H1 (cell line): ENCODE measurements around the gene EPHA4. TPM values are rescaled to one million over a fixed set of nuclear protein-coding genes. Genes with fewer than 3 reads are reported as not detected.

Experiments
- CTCF ChIA-PET: fragments of 300-600 bp; sonication (Branson Sonifier 250); formaldehyde crosslinking; loops from one replicate; lab custom pipeline; 2021; ENCODE audit not compliant: partially characterized antibody; lab: Charles Lee
- POLR2A ChIA-PET: fragments of 300-600 bp; sonication (Branson Sonifier 250); formaldehyde crosslinking; loops from one replicate; lab custom pipeline; 2021; ENCODE audit warnings: inconsistent platforms; ENCODE audit not compliant: partially characterized antibody; lab: Charles Lee
- DNase-seq, 2 experiments: peaks; one replicate each; pipeline versions ENCODE4 v3.0.0 to v3.0.0-alpha.2; 2010 to 2022; ENCODE audit warnings: low spot score in 2 of 2, low read depth in 1 of 2, mixed read lengths in 1 of 2
- FAIRE-seq: peaks from 2 replicates; lab custom pipeline; 2011; peaks lifted over from hg19 to GRCh38; lab: Jason Lieb, UNC
- H2AFZ ChIP-seq: 2 replicates; pipeline ENCODE4 v1.8.1; 2012; ENCODE audit warnings: low read length, inconsistent platforms
- H2AK5ac ChIP-seq: 2 replicates; pipeline ENCODE4 v1.6.1; 2013; ENCODE audit warnings: low read depth, low read length
- H2BK120ac ChIP-seq: replicated peaks from 2 replicates; pipeline ENCODE3; 2013; ENCODE audit warnings: low read depth, low read length, inconsistent platforms
- H2BK12ac ChIP-seq: 2 replicates; pipeline ENCODE4 v1.6.1; 2013; ENCODE audit warnings: low read depth, low read length
- H2BK15ac ChIP-seq: 2 replicates; pipeline ENCODE4 v1.6.1; 2013; ENCODE audit warnings: low read length
- H2BK20ac ChIP-seq: 2 replicates; pipeline ENCODE4 v1.6.1; 2013; ENCODE audit warnings: low read length
- H2BK5ac ChIP-seq: 2 replicates; pipeline ENCODE4 v1.6.1; 2013; ENCODE audit warnings: low read depth, low read length
- H3K14ac ChIP-seq: 2 replicates; pipeline ENCODE4 v1.6.1; 2013; ENCODE audit warnings: inconsistent platforms; ENCODE audit not compliant: insufficient read length
- H3K18ac ChIP-seq: 2 replicates; pipeline ENCODE4 v1.6.1; 2013; ENCODE audit warnings: low read length; ENCODE audit errors: extremely low read depth
- H3K23ac ChIP-seq: 2 replicates; pipeline ENCODE4 v1.6.1; 2013; ENCODE audit warnings: inconsistent platforms; ENCODE audit not compliant: insufficient read length
- H3K23me2 ChIP-seq: 2 replicates; pipeline ENCODE4 v1.6.1; 2013; ENCODE audit warnings: low read depth, low read length
- H3K27ac ChIP-seq: 2 replicates; pipeline ENCODE4 v1.6.1; 2011; ENCODE audit warnings: low read depth, low read length, inconsistent platforms
- H3K27me3 ChIP-seq, 4 experiments: replicated peaks in 1 of 4; 1 replicate in 1 of 4; 2 replicates in 3 of 4; pipeline versions ENCODE4 v1.6.1 to v1.8.1; 2011 to 2013; ENCODE audit warnings: low read length in 3 of 4, mild to moderate bottlenecking in 3 of 4, inconsistent platforms in 2 of 4, mixed read lengths in 2 of 4, moderate library complexity in 1 of 4; ENCODE audit not compliant: control insufficient read depth in 3 of 4, insufficient read depth in 3 of 4; ENCODE audit errors: extremely low read depth in 1 of 4
- H3K36me3 ChIP-seq, 4 experiments: 2 replicates each; pipeline versions ENCODE4 v1.6.1 to v1.8.1; 2011 to 2013; ENCODE audit warnings: mild to moderate bottlenecking in 4 of 4, low read length in 3 of 4, moderate library complexity in 2 of 4, control low read depth in 1 of 4, inconsistent platforms in 1 of 4; ENCODE audit not compliant: insufficient read depth in 4 of 4, control insufficient read depth in 2 of 4
- H3K4ac ChIP-seq: replicated peaks from 2 replicates; pipeline ENCODE3; 2013; ENCODE audit warnings: low read length, low read depth, mixed read lengths, inconsistent platforms; ENCODE audit not compliant: insufficient read length
- H3K4me1 ChIP-seq, 4 experiments: replicated peaks in 1 of 4; 1 replicate in 1 of 4; 2 replicates in 3 of 4; pipeline versions ENCODE4 v1.6.1 to v1.8.1; 2011 to 2013; ENCODE audit warnings: low read length in 3 of 4, inconsistent platforms in 2 of 4, mixed read lengths in 1 of 4; ENCODE audit not compliant: insufficient read depth in 4 of 4, control insufficient read depth in 3 of 4
- H3K4me2 ChIP-seq, 2 experiments: 2 replicates each; pipeline versions ENCODE4 v1.6.1 to v1.8.1; 2011 to 2013; ENCODE audit warnings: low read depth in 2 of 2, low read length in 2 of 2, control low read depth in 1 of 2, inconsistent platforms in 1 of 2, mild to moderate bottlenecking in 1 of 2; ENCODE audit not compliant: insufficient read depth in 1 of 2
- H3K4me3 ChIP-seq, 4 experiments: fragments of 200-600, 300-600 bp in 1 of 4; sonication (generic), shearing (Covaris generic), sonication (Bioruptor Twin) in 1 of 4; 2 replicates each; pipeline versions ENCODE4 v1.5.1 to v1.8.1; 2011 to 2016; ENCODE audit warnings: low read length in 4 of 4, low read depth in 3 of 4, control low read depth in 2 of 4, inconsistent platforms in 2 of 4, mild to moderate bottlenecking in 2 of 4, mixed read lengths in 1 of 4, moderate library complexity in 1 of 4; ENCODE audit not compliant: insufficient read depth in 2 of 4; ENCODE audit errors: extremely low read depth in 1 of 4
- H3K56ac ChIP-seq: replicated peaks from 2 replicates; pipeline ENCODE3; 2013; ENCODE audit warnings: low read depth, mild to moderate bottlenecking, mixed read lengths, low read length, inconsistent platforms; ENCODE audit not compliant: insufficient read length
- H3K79me1 ChIP-seq: 2 replicates; pipeline ENCODE4 v1.6.1; 2013; ENCODE audit warnings: low read depth, low read length, control low read depth
- H3K79me2 ChIP-seq, 2 experiments: 2 replicates each; pipeline versions ENCODE4 v1.6.1 to v1.8.1; 2012 to 2013; ENCODE audit warnings: low read length in 2 of 2, mild to moderate bottlenecking in 2 of 2, inconsistent platforms in 1 of 2; ENCODE audit not compliant: insufficient read depth in 2 of 2, control insufficient read depth in 1 of 2
- H3K9ac ChIP-seq, 4 experiments: replicated peaks in 1 of 4; 1 replicate in 1 of 4; 2 replicates in 3 of 4; pipeline versions ENCODE4 v1.6.1 to v1.8.1; 2011 to 2013; ENCODE audit warnings: low read depth in 3 of 4, low read length in 3 of 4, control low read depth in 2 of 4, mild to moderate bottlenecking in 2 of 4, moderate library complexity in 2 of 4, inconsistent platforms in 1 of 4; ENCODE audit errors: extremely low read depth in 1 of 4
- H3K9me3 ChIP-seq, 2 experiments: 2 replicates each; pipeline versions ENCODE4 v1.6.1 to v1.8.1; 2012 to 2013; ENCODE audit warnings: mild to moderate bottlenecking in 2 of 2, moderate library complexity in 2 of 2, control low read depth in 1 of 2, inconsistent platforms in 1 of 2, low read depth in 1 of 2, low read length in 1 of 2, mixed read lengths in 1 of 2; ENCODE audit not compliant: insufficient read depth in 2 of 2
- H4K20me1 ChIP-seq, 2 experiments: replicated peaks in 1 of 2; 2 replicates each; pipeline versions ENCODE3 to v1.8.1; 2011 to 2013; ENCODE audit warnings: inconsistent platforms in 2 of 2, low read length in 2 of 2, mild to moderate bottlenecking in 1 of 2; ENCODE audit not compliant: insufficient read depth in 2 of 2, control insufficient read depth in 1 of 2
- H4K5ac ChIP-seq: 2 replicates; pipeline ENCODE4 v1.6.1; 2013; ENCODE audit warnings: low read length, low read depth, mixed read lengths, inconsistent platforms; ENCODE audit not compliant: insufficient read length
- H4K8ac ChIP-seq: 2 replicates; pipeline ENCODE4 v1.8.0; 2013; ENCODE audit warnings: mild to moderate bottlenecking, moderate library complexity, low read length, inconsistent platforms; ENCODE audit not compliant: insufficient read depth; ENCODE audit errors: extremely low read depth
- H4K91ac ChIP-seq: replicated peaks from 2 replicates; pipeline ENCODE3; 2013; ENCODE audit warnings: low read length, mixed read lengths, inconsistent platforms; ENCODE audit not compliant: insufficient read length
- ASH2L ChIP-seq: fragments of 200-600, 300-600 bp; sonication (generic); IDR thresholded peaks from one replicate; pipeline ENCODE4 v1.7.1; 2017; ENCODE audit warnings: low read length
- CTBP2 ChIP-seq: IDR thresholded peaks from 2 replicates; pipeline ENCODE4 v1.7.0; 2011; ENCODE audit warnings: borderline replicate concordance, mild to moderate bottlenecking, moderate library complexity, mixed read lengths, low read length; ENCODE audit not compliant: insufficient read depth, insufficient read length
- NRF1 ChIP-seq: IDR thresholded peaks from 2 replicates; pipeline ENCODE4 v1.6.1; 2011; ENCODE audit warnings: mild to moderate bottlenecking, low read depth, low read length, improper control_type of control experiment
- SAP30 ChIP-seq: fragments of 300-600 bp; sonication (generic); IDR thresholded peaks from 2 replicates; pipeline ENCODE4 v1.7.1; 2012; ENCODE audit warnings: low read length, moderate library complexity, mild to moderate bottlenecking, inconsistent platforms; ENCODE audit not compliant: insufficient read depth, insufficient replicate concordance
- WGBS, 2 experiments: shearing (Covaris generic) in 1 of 2; methylation state at CpG; one replicate each; pipeline versions ENCODE4 v1.1.6 to v1.1.7; 2013 to 2015; ENCODE audit warnings: low lambda C conversion rate in 2 of 2, mixed read lengths in 2 of 2, inconsistent platforms in 1 of 2, low coverage in 1 of 2, missing lambda C conversion rate in 1 of 2; ENCODE audit not compliant: insufficient replicate concordance in 2 of 2, insufficient coverage in 1 of 2, insufficient read length in 1 of 2; ENCODE audit errors: extremely low coverage in 1 of 2, missing lambda C conversion rate in 1 of 2; 5-methylcytosine and 5-hydroxymethylcytosine counted together
- polyA plus RNA-seq, 7 experiments: library from polyadenylated mRNA; depleted of rRNA in 3 of 7; stranded (reverse) in 5 of 7; unstranded in 2 of 7; fragments of >200 nt in 5 of 7; fragments of 200-250 nt in 2 of 7; gene quantifications; 1 replicate in 5 of 7; 2 replicates in 1 of 7; 4 replicates in 1 of 7; pipeline versions ENCODE4 v1.2.1 to v1.2.3, GENCODE V29; 2011 to 2013; ENCODE audit warnings: missing spikeins in 2 of 7, mixed read lengths in 2 of 7
- total RNA-seq: library from RNA; stranded (reverse); fragmentation: NEBNext Ultra II Directional; extraction: Animal tissue kit (Norgen Biotek cat#: 25700); gene quantifications from 2 replicates; pipeline ENCODE4 v1.2.1, GENCODE V29; 2021

EPHA4 gene
- total and polyA plus RNA-seq, 2 of the 8 experiments (the other 6 are each of a cell fraction or from before 2014, with no cell fraction given) = 4.3 to 5.7 TPM

DNA sequence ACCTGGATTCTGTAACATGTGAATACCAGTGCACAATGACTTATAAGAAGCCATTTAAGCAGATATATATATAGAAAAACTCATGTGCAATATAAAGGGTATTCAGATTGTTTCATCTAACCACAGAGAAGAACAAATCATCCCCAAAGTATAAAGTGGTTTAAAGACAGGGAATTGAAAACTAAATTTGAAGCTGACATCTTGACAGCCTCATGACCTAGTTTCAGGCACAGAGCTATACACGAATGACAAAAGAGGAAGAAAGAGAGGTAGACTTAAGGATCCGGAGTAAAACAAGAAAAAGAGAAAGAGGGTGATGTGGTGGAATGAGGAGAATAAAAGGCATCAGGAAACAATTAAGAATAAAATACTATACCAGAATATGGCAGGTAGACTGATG is 194.5 kb downstream of the EPHA4 start:
- no peak overlapping the region for H3K4ac ChIP-seq
- H3K79me1 ChIP-seq = no peaks in the 10 kb centered on the region
- no peak for DNase-seq
- no peaks in the 10 kb centered on the region for H4K20me1 ChIP-seq
- no peaks in the 10 kb centered on the region for H3K23me2 ChIP-seq
- H2AFZ ChIP-seq = no peak overlapping the region
- H3K79me2 ChIP-seq = no peaks in the 10 kb centered on the region
- H3K36me3 ChIP-seq = no peaks in the 10 kb centered on the region
- no peak overlapping the region for H3K56ac ChIP-seq
- no peak overlapping the region for H3K18ac ChIP-seq
- H3K9ac ChIP-seq = no peak overlapping the region
- no peak overlapping the region for H2BK12ac ChIP-seq
- ChIA-PET CTCF (no interaction called here), POLR2A (no interaction called here)
- H3K4me1 ChIP-seq = peaks cover 2 to 8% (median 6%) of the 10 kb centered on the region in 4 experiments; a peak in 6 of 7 replicates
- H4K5ac ChIP-seq = no peak overlapping the region
- H3K4me2 ChIP-seq = no peak overlapping the region
- H3K27me3 ChIP-seq = no peaks in the 10 kb centered on the region
- H2AK5ac ChIP-seq = no peak overlapping the region
- H2BK5ac ChIP-seq = no peak overlapping the region
- H3K4me3 ChIP-seq = no peak overlapping the region
- no peak overlapping the region for H3K23ac ChIP-seq
- TF ChIP-seq ASH2L = no peak
- TF ChIP-seq SAP30 = no peak
- no peak for TF ChIP-seq CTBP2
- no peak for TF ChIP-seq NRF1
- TF ChIP-seq, all 59 proteins: peak for 0
- H4K8ac ChIP-seq = no peak overlapping the region
- H3K14ac ChIP-seq = no peak overlapping the region
- H4K91ac ChIP-seq = no peak overlapping the region
- FAIRE-seq = no peak
- no peak overlapping the region for H3K27ac ChIP-seq
- no peak overlapping the region for H2BK15ac ChIP-seq
- no peak overlapping the region for H2BK20ac ChIP-seq
- no peak overlapping the region for H2BK120ac ChIP-seq
- 91 to 100% methylated on average over 1 to 2 of the region's 2 CpGs for WGBS, 2 experiments
- H3K9me3 ChIP-seq = no peaks in the 10 kb centered on the region
